Fibroblast of pulmonary artery (primary cell): Measurements from ENCODE around the gene ITGA4.

Experiments
- DNase-seq: peaks from one replicate; pipeline ENCODE4 v3.0.0-alpha.2; 2010; ENCODE audit warnings: low read depth
- H3K4me3 ChIP-seq: replicated peaks from 2 replicates; pipeline ENCODE4 v1.5.1; 2011; ENCODE audit warnings: low read depth, mild to moderate bottlenecking, control low read depth, low read length, moderate library complexity
- TF ChIP-seq, protein P1 (sequence below): IDR thresholded peaks from 2 replicates; pipeline ENCODE4 v1.5.1; 2011; ENCODE audit warnings: mild to moderate bottlenecking, control low read depth, low read length, inconsistent platforms; ENCODE audit errors: missing control alignments

The ITGA4 gene

DNA sequence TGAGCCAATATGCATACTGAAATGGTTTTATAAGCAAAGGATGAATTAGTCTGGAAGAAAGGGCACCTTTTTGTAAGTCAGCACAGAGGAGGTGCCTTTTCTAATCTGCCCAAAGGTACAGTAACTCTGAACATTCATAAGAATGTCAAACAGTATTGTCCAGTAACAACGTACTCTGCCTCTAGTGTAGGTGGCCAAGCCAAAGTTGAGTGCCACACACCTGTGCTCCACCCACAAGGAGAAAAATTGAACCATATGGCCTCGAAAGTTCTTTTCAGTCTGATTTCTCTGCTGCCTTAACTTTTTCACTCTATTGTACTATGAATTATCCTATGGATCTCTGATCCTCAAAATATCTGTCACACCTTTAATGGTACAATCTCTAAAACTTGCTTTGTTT, 112.9 kb downstream of the ITGA4 start:
- no peak overlapping the region for H3K4me3 ChIP-seq
- DNase-seq, result no peak
- TF ChIP-seq, protein P1, sequence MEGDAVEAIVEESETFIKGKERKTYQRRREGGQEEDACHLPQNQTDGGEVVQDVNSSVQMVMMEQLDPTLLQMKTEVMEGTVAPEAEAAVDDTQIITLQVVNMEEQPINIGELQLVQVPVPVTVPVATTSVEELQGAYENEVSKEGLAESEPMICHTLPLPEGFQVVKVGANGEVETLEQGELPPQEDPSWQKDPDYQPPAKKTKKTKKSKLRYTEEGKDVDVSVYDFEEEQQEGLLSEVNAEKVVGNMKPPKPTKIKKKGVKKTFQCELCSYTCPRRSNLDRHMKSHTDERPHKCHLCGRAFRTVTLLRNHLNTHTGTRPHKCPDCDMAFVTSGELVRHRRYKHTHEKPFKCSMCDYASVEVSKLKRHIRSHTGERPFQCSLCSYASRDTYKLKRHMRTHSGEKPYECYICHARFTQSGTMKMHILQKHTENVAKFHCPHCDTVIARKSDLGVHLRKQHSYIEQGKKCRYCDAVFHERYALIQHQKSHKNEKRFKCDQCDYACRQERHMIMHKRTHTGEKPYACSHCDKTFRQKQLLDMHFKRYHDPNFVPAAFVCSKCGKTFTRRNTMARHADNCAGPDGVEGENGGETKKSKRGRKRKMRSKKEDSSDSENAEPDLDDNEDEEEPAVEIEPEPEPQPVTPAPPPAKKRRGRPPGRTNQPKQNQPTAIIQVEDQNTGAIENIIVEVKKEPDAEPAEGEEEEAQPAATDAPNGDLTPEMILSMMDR, result no peak

DNA sequence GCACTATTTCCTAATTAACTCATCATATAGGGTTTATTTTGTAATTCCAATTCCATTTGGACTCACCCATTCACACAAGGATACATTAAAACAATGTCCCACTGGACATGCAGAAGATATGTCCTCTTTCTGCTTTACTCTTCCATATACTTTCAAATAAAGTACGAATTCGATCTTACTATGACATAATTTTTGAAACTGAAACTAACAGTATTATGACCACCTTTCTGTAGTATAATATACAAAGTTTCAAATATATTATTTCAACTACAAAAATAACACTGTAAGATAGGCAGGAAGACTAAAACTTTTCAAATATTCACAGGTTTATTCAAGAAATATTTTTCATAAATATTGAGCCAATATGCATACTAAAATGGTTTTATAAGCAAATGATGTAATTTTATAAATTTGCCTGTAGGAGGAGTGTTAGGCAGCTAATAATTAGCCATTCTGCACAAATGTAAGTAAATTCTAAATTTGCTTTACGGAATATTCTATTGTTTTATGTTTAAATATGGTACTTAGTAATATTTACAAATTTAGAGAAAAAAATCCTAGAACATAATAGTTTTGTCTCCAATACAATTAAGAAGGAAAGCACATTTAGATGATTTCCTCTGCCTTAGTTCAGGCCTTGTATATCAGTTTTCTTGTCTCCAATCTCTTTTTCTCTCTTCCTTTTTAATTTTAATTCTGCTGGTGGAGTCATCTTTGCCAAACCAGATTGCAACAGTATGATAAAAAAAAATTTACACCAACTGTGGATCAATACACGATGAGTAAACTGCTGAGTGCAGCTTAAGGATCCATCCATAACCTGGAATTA, 113.9 kb downstream of the ITGA4 start:
- H3K4me3 ChIP-seq, result no peak overlapping the region
- TF ChIP-seq, protein P1, result peak; percentile 38
- DNase-seq, result peak; percentile 21

DNA sequence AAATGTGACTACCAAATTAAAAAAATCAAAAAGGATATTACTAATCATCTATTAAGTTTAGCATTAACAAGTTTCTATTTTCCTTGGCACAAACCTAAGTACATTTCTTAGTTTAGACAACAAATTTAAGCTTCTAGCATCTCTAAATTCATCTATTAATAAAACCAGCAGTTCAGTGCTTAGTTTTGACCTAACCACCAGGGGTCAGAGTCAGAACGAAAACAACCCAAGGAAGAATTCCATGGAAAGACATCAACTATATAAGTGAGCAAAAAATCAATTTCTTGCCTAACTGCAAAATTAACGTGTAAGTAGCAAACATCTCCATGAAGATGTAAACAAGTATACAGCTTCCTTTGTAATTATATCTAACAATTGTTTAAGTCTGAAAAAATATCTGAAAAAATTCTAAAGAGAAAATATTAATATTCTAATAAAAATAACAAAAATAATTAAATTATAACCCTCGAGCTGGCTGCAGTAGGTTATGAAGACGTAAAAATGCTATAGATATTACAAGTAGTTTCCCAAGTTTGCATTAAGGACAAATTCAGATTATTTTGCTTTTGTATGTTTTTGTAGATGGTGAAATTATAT, 116.1 kb downstream of the ITGA4 start:
- TF ChIP-seq, protein P1, result peak; percentile 60
- peak; percentile 58 for DNase-seq
- H3K4me3 ChIP-seq, result no peak overlapping the region

DNA sequence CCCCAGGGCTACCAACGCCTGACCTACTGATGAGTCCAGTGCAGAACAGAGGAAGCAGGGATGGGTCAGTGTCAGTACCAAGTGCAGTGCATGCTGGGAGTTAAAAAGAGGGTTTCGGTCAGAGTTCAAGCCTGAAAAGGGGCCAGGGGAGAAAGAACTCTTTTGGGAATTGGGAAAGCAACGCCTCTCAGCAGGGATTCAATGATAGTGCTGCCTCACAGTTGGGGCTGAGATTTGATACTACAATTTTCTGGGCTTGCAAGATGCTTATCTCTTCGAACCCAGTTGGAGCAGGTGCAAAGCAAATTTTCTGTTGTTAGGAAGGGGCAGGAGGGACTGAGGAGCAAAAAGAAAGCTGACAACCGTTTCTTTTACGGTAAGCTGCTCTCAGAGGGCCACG, 117.1 kb downstream of the ITGA4 start:
- TF ChIP-seq, protein P1, result no peak
- no peak for DNase-seq
- no peak overlapping the region for H3K4me3 ChIP-seq

DNA sequence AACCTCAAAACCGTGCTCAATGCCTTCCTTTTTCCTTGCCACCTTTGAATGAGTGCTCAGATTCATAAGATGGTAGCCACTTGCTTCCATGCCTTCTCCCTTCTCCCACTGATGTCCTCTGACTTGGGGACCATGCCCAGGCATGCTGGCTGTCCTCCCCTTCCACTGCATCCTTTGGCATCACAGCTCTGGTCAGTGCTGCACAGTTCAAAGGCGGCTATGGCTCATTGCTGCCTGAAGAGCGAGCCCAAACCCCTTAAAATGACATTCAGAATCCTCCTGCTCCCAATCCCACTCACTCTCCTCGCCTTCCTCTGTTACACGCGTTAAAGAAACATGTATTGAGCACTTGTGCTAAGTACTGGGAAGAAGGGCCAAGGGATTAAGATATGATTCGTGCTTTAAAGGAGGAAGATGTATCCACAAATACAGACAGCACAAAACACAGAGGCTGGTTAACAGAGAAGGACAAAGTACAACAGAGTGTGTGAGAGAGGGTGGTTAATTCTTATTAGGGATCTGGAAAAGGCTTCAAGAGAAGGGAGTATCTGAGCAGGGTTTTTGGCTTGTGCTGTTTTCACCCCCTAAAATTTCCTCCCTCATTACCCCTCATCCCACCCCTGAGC, 118.0 kb downstream of the ITGA4 start:
- no peak overlapping the region for H3K4me3 ChIP-seq
- DNase-seq, result no peak
- TF ChIP-seq, protein P1, result no peak

DNA sequence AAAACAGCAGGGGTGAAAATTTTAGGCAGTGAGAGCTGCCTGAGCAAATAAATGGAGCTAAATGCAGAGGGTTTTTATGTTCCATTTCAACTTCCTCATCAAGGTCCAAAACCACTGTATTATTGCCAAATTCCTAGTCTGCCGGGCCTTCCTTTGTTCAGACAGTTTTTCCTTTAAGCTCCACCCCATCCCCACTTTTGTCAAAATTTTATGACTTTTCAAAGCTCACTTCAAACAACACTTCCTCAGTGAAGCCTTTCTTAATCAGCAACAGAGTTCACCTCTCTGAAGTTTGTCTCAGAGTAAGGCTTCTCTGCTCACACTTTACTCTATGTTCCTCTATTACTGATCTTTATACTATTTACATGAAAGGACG, 118.5 kb downstream of the ITGA4 start:
- DNase-seq, result no peak
- H3K4me3 ChIP-seq, result no peak overlapping the region
- TF ChIP-seq, protein P1, result no peak
